Measurements from ENCODE around the gene MYH14.
"Not testable (repeated sequence)": the region's sequence is repeated elsewhere in the genome, so short reads cannot be mapped to it uniquely, and the experiment has no call there.

- not testable (repeated sequence) for TF ChIP-seq POLR2A (IDR thresholded peaks at IDR 0.05; ENCODE audit: control extremely low read depth in 1 of 2, low read depth in 2 of 2, low read length in 2 of 2); POLR2AphosphoS5 (IDR thresholded peaks at IDR 0.05; ENCODE audit: low read depth, low read length); EGR1 (IDR thresholded peaks at IDR 0.05; ENCODE audit: borderline replicate concordance, low read depth, low read length); TAF1 (IDR thresholded peaks at IDR 0.05; ENCODE audit: low read depth, low read length); USF2 (IDR thresholded peaks at IDR 0.05; ENCODE audit: low read length); CEBPB (IDR thresholded peaks at IDR 0.05; ENCODE audit: low read depth, low read length); BRCA1 (IDR thresholded peaks at IDR 0.05; ENCODE audit: low read depth, low read length); CTCF (IDR thresholded peaks at IDR 0.05; ENCODE audit: control extremely low read depth in 1 of 3, insufficient read depth in 1 of 3, low read depth in 1 of 3, low read length in 3 of 3); PHF8 (conservative IDR thresholded peaks at IDR 0.05; ENCODE audit: low read depth, low read length); RAD21 (IDR thresholded peaks at IDR 0.05 in 1 of 2, conservative IDR thresholded peaks at IDR 0.05 in 1 of 2; ENCODE audit: low read depth in 2 of 2, low read length in 2 of 2); ZNF274 (IDR thresholded peaks at IDR 0.05; ENCODE audit: borderline replicate concordance, extremely low read depth, low read length)
- TF ChIP-seq, protein P1, sequence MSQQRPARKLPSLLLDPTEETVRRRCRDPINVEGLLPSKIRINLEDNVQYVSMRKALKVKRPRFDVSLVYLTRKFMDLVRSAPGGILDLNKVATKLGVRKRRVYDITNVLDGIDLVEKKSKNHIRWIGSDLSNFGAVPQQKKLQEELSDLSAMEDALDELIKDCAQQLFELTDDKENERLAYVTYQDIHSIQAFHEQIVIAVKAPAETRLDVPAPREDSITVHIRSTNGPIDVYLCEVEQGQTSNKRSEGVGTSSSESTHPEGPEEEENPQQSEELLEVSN (IDR thresholded peaks at IDR 0.05): not testable (repeated sequence)
- TF ChIP-seq, protein P2, sequence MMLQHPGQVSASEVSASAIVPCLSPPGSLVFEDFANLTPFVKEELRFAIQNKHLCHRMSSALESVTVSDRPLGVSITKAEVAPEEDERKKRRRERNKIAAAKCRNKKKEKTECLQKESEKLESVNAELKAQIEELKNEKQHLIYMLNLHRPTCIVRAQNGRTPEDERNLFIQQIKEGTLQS (IDR thresholded peaks at IDR 0.05; ENCODE audit: insufficient read depth, low read depth, low read length): not testable (repeated sequence)
- TF ChIP-seq, protein P3, sequence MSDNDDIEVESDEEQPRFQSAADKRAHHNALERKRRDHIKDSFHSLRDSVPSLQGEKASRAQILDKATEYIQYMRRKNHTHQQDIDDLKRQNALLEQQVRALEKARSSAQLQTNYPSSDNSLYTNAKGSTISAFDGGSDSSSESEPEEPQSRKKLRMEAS (IDR thresholded peaks at IDR 0.05): not testable (repeated sequence)
Observed at GRCh38 chr19:50337031-50337430, 133.6 kb downstream of the MYH14 start.
